HL-60/S4 (cell line): Measurements from ENCODE around the gene CYP26A1.

Experiments
- in situ Hi-C: fragments of 300-500 bp; cut with MboI; formaldehyde crosslinking; loops from 2 replicates; pipeline ENCODE4 v1.14.3; 2022; ENCODE audit warnings: low sequenced_read_pairs

CYP26A1 gene

GRCh38 chr10:93106631-93107072 is 33.0 kb downstream of the CYP26A1 start:
- in situ Hi-C loops, result no loop called here

GRCh38 chr10:93110472-93111146 is 36.9 kb downstream of the CYP26A1 start:
- in situ Hi-C loops, result no loop called here

- in situ Hi-C loops, result no loop called here
Measured at GRCh38 chr10:93113042-93113441, 39.3 kb downstream of the CYP26A1 start.

- in situ Hi-C loops, result no loop called here
Measured at GRCh38 chr10:93115661-93116383, 42.1 kb downstream of the CYP26A1 start.

GRCh38 chr10:93121311-93121710 is 47.6 kb downstream of the CYP26A1 start:
- in situ Hi-C loops, result no loop called here

GRCh38 chr10:93123766-93124165 is 50.1 kb downstream of the CYP26A1 start:
- in situ Hi-C loops, result no loop called here

- in situ Hi-C loops, result no loop called here
Measured at GRCh38 chr10:93124580-93125318, 51.1 kb downstream of the CYP26A1 start.

GRCh38 chr10:93125966-93126365 is 52.3 kb downstream of the CYP26A1 start:
- in situ Hi-C loops, result no loop called here

- in situ Hi-C loops, result no loop called here
Measured at GRCh38 chr10:93126483-93127052, 52.9 kb downstream of the CYP26A1 start.
